HK-2 (cell line): ENCODE data around the gene CDH15.
"Not testable (repeated sequence)": the region's sequence is repeated elsewhere in the genome, so short reads cannot be mapped to it uniquely, and the experiment has no call there.

Experiments
- DNase-seq: peaks from one replicate; pipeline ENCODE4 v3.0.0-alpha.2; 2018; ENCODE audit not compliant: unreplicated experiment

CDH15 gene

GRCh38 chr16:89233678-89234490 lies 62.3 kb downstream of the CDH15 start:
- DNase-seq, result no peak

DNA sequence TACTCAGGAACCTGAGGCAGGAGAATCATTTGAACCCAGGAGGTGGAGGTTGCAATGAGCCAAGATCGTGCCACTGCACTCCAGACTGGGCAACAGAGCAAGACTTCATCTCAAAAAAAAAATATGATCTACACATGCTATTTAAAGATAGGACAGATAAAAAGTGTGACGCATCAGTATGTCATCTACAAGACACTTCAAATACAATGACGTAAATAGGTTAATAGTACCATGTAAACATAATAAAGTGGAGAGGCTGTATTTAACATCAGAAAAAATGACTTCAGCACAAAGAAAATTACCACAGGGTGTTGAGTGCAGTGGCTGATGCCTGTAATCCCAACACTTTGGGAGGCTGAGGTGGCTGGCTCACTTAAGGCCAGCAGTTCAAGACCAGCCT lies 66.2 kb downstream of the CDH15 start:
- DNase-seq, result no peak

GRCh38 chr16:89241187-89242007 lies 69.8 kb downstream of the CDH15 start:
- DNase-seq, result peak; percentile 66

DNA sequence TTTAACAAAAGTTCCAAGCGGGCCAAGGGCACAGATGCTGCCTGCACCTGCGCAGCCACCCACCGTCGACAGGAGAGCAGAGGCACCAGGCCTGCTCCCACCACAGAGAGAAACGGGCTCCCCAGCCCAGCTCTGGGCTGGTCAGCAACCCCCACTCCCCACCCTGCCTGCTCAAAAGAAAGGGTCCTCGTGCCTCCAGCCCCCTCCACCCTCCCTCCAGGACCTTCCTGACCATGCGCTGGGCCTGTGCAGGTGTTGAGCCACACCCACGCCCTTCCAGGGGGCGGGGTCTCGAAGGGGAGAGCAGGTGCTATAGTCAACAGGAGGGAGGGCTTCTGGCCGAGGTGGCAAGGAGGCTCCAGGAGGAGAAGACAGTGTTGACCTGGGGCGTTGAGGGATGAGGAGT lies 71.2 kb downstream of the CDH15 start:
- no peak for DNase-seq

DNA sequence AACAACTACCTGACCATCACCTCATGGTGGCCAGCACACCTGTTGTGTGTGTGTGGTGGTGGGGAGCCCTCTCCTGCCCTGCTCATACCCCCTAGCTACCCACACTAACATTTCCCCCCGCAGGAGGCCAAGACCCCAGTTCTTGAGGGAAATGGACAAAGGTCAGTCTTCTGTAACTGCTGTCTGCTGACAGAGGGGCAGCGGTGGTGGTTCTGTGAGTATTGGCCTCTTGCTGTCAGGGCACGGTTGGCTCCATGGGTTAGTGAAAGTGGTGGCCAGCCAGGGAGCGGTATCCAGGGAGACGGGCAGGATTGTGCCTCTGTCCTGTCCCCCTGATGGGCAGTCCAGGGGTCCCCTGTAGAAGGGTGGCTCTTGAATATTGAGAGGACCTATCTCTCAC lies 72.1 kb downstream of the CDH15 start:
- DNase-seq, result no peak

DNA sequence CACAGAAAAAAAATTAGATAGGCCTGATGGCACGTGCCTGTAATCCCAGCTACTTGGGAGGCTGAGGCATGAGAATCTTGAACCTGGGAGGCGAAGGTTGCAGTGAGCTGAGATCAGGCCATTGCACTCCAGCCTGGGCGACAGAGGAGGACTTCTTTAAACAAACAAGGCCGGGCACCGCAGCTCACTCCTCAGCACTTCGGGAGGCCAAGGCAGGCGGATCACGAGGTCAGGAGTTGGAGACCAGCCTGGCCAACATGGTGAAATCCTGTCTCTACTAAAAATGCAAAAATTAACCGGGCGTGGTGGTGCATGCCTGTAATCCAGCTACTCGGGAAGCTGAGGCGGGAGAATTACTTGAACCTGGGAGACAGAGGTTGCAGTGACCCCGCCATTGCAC lies 72.7 kb downstream of the CDH15 start:
- DNase-seq, result not testable (repeated sequence)

DNA sequence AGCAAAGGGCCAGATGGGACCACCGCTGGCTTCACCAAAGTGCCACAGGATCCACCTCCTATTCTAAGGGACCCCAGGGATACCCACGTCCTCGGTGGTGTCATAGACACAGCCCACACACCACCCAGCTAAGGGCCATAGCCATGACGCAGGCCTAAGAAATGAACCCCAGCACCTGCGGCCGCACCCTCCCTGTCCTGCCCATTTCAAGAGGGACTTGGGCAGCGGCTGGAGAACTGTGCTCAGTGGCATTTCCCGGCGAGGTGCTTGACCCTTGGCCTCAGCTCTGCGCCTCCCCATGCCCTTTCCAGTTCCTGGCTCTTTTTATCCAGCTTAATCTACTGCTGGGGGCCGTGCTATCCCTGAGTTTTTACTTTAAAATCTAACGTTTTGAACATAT lies 73.2 kb downstream of the CDH15 start:
- DNase-seq, result no peak
